GM19463 (cell line): ENCODE results near the gene NUP42.

Experiments
- ATAC-seq: cut with Tn5 transposase; IDR thresholded peaks from one replicate; pipeline ENCODE4 v1.9.1; 2021; ENCODE audit warnings: mild to moderate bottlenecking, moderate library complexity; ENCODE audit not compliant: unreplicated experiment

The NUP42 gene

GRCh38 chr7:23232966-23233365 is 51.1 kb downstream of the NUP42 start:
- no peak for ATAC-seq

DNA sequence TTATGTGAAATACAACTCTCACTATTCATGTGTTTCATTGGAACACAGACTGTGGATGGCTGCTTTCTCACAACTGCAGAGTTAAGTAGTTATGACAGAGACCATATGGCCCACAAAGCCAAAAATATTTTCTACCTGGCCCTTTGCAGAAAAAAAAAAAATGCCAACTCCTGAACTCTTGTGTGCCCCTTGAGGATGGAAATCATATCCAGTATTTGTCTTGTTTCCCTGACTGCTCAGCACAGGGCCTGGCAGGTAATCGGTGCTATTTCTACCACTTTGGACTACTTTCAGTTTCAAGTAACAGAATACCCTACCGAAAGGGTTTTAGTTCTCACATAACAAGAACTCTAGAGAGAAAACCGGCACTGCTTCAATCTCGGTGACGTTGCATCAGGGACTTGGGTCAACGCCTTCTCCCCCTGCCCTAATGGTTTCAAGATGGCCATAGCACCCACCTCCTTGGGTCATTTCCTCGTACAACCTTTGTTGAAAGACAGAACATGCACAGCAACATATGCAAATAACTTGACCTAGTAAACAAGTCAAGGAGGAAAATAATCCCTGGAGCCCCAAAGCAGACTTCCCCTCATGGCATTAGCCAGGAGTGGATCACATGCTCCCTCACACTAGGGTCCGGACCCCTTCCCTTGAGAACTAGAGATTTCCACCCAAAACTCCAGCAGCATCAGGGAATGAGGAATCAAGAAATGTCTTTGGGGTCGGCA is 52.9 kb downstream of the NUP42 start:
- ATAC-seq, result peak; percentile 96

- no peak for ATAC-seq
Observed at GRCh38 chr7:23235813-23236221, 54.0 kb downstream of the NUP42 start.

- no peak for ATAC-seq
Observed at GRCh38 chr7:23237000-23237399, 55.2 kb downstream of the NUP42 start.

GRCh38 chr7:23238983-23239652 is 57.3 kb downstream of the NUP42 start:
- no peak for ATAC-seq

- ATAC-seq, result no peak
Observed at GRCh38 chr7:23239698-23240097, 57.9 kb downstream of the NUP42 start.

DNA sequence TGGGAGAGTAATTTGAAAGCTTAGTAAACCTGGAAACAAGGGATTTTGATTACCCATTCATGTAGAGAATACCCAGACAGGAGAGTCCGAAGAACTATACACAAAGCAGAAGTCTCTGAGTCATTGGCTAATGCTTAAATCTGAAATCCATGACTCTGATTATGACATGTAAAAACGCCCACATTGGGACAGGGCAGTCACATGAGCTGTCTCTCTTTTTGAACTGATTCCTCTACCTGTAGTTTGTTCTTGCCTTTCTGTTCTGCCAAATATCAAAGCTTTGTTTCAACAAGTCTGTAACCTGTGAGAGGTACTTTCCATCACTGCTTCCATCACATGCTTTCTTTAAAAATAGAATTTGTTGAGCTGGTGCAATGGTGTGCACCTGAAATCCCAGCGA is 60.5 kb downstream of the NUP42 start:
- ATAC-seq, result no peak

- ATAC-seq, result no peak
Observed at GRCh38 chr7:23242935-23243334, 61.1 kb downstream of the NUP42 start.

DNA sequence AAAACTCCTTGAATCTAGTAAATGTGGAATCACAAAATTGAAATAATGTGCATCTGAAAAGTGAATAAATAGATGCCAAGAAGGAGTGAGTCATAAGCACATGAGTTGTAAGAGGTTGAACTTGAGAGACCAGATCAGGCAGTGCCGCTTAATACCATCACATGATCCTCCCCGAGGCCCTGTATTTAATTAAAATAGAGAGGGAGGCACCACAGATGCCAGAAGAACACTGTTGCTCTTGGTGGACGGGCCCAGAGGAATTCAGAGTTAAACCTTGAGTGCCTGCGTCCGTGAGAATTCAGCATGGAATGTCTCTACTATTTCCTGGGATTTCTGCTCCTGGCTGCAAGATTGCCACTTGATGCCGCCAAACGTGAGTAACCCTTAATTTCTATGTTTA is 64.7 kb downstream of the NUP42 start, which contains the start of gene GPNMB:
GPNMB (plus strand) TSS at position 221 of the 400 bp plus-strand sequence; CDS start at position 304, 83 bp downstream.
- no peak for ATAC-seq

DNA sequence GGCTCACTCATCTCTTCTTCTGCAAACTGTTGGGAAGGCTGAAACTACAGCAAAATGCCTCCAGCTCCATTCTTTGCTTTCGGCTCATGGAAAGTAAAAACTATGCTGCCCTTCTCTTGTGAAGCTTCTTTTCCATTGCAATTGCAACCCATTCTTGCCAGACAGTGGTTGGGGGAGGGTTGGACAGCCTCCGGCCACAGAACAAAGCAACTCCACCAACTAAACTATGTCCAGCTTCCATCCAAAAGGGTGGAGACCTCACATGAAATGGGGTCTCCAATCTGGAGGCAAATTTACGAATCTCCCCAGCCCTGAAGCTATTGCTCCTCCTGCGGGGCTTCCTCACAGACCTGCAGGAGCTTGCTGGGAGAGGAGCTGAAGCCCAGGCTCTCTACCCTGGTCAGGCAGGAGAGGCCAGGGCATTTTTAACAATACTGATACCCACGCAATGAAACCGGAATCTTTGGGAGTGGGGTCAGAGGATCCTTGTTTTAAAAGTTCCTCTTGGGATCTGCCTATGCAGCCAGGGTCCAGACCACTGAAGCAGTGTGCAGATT is 65.3 kb downstream of the NUP42 start:
- no peak for ATAC-seq

DNA sequence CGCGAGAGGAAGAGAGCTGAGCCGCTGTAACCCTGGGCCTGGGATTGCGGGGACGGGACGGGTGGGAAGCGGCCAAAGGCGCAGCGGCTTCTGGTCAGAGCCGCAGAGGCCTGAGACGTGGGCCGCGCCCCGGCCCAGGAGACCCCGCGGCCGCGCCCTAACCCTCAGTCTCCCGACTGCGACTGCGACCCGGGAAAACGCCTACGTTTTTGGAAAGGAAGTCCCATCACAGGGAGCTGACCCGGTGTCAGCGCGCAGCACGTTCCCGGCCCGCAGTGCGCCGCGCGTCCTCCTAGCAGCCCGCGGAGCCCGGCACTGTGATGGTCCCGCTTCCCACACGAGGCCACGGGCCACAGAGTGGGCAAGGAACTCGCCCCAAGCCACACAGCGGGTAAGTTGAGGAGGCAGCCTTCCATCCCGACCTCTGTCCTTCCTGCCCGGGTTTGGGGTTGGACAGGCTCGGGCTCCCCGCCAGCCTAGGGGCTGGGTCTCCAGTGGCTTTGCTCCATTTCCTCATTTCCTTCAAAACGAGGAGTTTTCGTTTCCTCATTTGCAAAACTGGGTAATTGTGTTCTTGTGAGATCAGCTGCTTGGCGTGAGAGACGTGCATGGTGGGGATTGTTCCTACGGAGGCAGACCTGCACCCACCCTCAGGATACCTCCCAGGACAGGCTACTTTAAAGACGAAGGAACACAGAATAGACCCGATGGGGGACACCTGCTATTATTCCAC is 65.9 kb downstream of the NUP42 start:
- peak; percentile 41 for ATAC-seq

GRCh38 chr7:23249486-23249885 is 67.6 kb downstream of the NUP42 start:
- no peak for ATAC-seq
